ENCODE measurements around the gene CPNE6. TPM values are rescaled to one million over a fixed set of nuclear protein-coding genes. Genes with fewer than 3 reads are reported as not detected.

Gene CPNE6
- total RNA-seq, 1 experiment from 2014 or later, result not detected

GRCh38 chr14:24058260-24058950, 13.0 kb upstream of the CPNE6 start:
- BruUV-seq (replicated peaks), result no TSS peak
- Histone ChIP-seq H3K27ac (ENCODE audit: low read length) (no peak overlapping the region), H4K20me1 (ENCODE audit: low read length) (no peaks in the 10 kb centered on the region), H3K9ac (ENCODE audit: low read length) (no peak overlapping the region), H3K27me3 (ENCODE audit: low read length) (0 out of 2 replicates have a peak, but pooled peaks cover 6% of the 10 kb centered on the region), H2AFZ (ENCODE audit: low read length) (no peak overlapping the region), H3K4me2 (ENCODE audit: low read length) (no peak overlapping the region), H3K9me3 (ENCODE audit: low read length) (no peaks in the 10 kb centered on the region), H3K9me2 (replicated peaks; ENCODE audit: low read length) (no peaks in the 10 kb centered on the region), H3K4me3 (ENCODE audit: low read length) (no peak overlapping the region), H3K36me3 (ENCODE audit: low read depth, low read length) (no peaks in the 10 kb centered on the region), H3F3A (ENCODE audit: low read length, unreplicated experiment) (no peaks in the 10 kb centered on the region), H3K79me2 (ENCODE audit: low read length) (no peaks in the 10 kb centered on the region), H3K4me1 (ENCODE audit: insufficient read depth, low read length) (no peaks in the 10 kb centered on the region)
- ChIA-PET CTCF (interaction anchor here (0.6 to 1.9 kb wide), 10 partner anchors 12 to 103 kb away, joined by 3 to 40 read pairs (median 4); partner anchors contain the start of genes DCAF11, IRF9, NRL and PCK2), POLR2A (ENCODE audit: unreplicated experiment) (interaction anchor here (0.5 to 1.0 kb wide), 3 partner anchors 36 to 589 kb away, joined by 3 to 5 read pairs (median 5); partner anchors contain the start of genes NGDN, PCK2 and PSME2)
- TF ChIP-seq CTCF (conservative IDR thresholded peaks at IDR 0.05; ENCODE audit: low read depth, low read length) (peak; percentile 84), EZH2 (IDR thresholded peaks at IDR 0.05; ENCODE audit: low read length, unreplicated experiment) (no peak)
- intact Hi-C loops (cut with micrococcal nuclease), result loop anchor here (1.0 to 5.0 kb wide), 4 partner anchors 32 to 102 kb away; partner anchors contain the start of gene IRF9
- DNase-seq, result peak; percentile 84
- peak; percentile 94 for ATAC-seq

GRCh38 chr14:24058951-24059475, 12.3 kb upstream of the CPNE6 start:
- BruUV-seq (replicated peaks), result no TSS peak
- no peaks in the 10 kb centered on the region for H3K4me1 ChIP-seq (ENCODE audit: insufficient read depth, low read length)
- no peak overlapping the region for H3K27ac ChIP-seq (ENCODE audit: low read length)
- no peak overlapping the region for H2AFZ ChIP-seq (ENCODE audit: low read length)
- no peaks in the 10 kb centered on the region for H3F3A ChIP-seq (ENCODE audit: low read length, unreplicated experiment)
- ATAC-seq, result no peak
- no peaks in the 10 kb centered on the region for H3K9me2 ChIP-seq (replicated peaks; ENCODE audit: low read length)
- H4K20me1 ChIP-seq (ENCODE audit: low read length), result no peaks in the 10 kb centered on the region
- H3K36me3 ChIP-seq (ENCODE audit: low read depth, low read length), result no peaks in the 10 kb centered on the region
- intact Hi-C loops (cut with micrococcal nuclease), result loop anchor here (1.0 to 5.0 kb wide), 4 partner anchors 31 to 102 kb away; partner anchors contain the start of gene IRF9
- H3K9ac ChIP-seq (ENCODE audit: low read length), result no peak overlapping the region
- H3K9me3 ChIP-seq (ENCODE audit: low read length), result no peaks in the 10 kb centered on the region
- CTCF ChIA-PET, result interaction anchor here (0.6 to 1.9 kb wide), 7 partner anchors 11 to 102 kb away, joined by 3 to 40 read pairs (median 7); partner anchors contain the start of genes DCAF11, IRF9, NRL and PCK2
- H3K27me3 ChIP-seq (ENCODE audit: low read length), result 0 out of 2 replicates have a peak, but pooled peaks cover 6% of the 10 kb centered on the region
- no peak overlapping the region for H3K4me2 ChIP-seq (ENCODE audit: low read length)
- no peak for DNase-seq
- no peak overlapping the region for H3K4me3 ChIP-seq (ENCODE audit: low read length)
- H3K79me2 ChIP-seq (ENCODE audit: low read length), result no peaks in the 10 kb centered on the region
- no peak for TF ChIP-seq EZH2 (IDR thresholded peaks at IDR 0.05; ENCODE audit: low read length, unreplicated experiment)
- no peak for TF ChIP-seq CTCF (conservative IDR thresholded peaks at IDR 0.05; ENCODE audit: low read depth, low read length)
- TF ChIP-seq EZH2phosphoT487 (IDR thresholded peaks at IDR 0.05; ENCODE audit: borderline replicate concordance, low read length), result no peak
- POLR2A ChIA-PET (ENCODE audit: unreplicated experiment), result interaction anchor here (0.5 to 1.0 kb wide), 2 partner anchors 35 to 87 kb away, joined by 5 read pairs; partner anchors contain the start of genes PCK2 and PSME2

Measured in PC-3 (cell line).